ENCODE measurements around the gene ULK4.
A peak's percentile ranks its signal among the peaks of the same experiment; 100 is the strongest.

The ULK4 gene

GRCh38 chr3:41208507-41209220 lies 753.2 kb downstream of the ULK4 start:
- no peak for DNase-seq

- no peak for DNase-seq
Observed at GRCh38 chr3:41207355-41207754, 754.5 kb downstream of the ULK4 start.

GRCh38 chr3:41205591-41205990 lies 756.3 kb downstream of the ULK4 start:
- DNase-seq = no peak

- DNase-seq = no peak
Observed at GRCh38 chr3:41204369-41204768, 757.5 kb downstream of the ULK4 start.

- peak; percentile 7 to 43 for DNase-seq
Observed at GRCh38 chr3:41202834-41203345, 759.0 kb downstream of the ULK4 start.

- DNase-seq = no peak
Observed at GRCh38 chr3:41202075-41202833, 759.6 kb downstream of the ULK4 start.

GRCh38 chr3:41200669-41201021 lies 761.3 kb downstream of the ULK4 start:
- no peak for DNase-seq

GRCh38 chr3:41199866-41200668 lies 761.8 kb downstream of the ULK4 start:
- DNase-seq = no peak

- DNase-seq = peak; percentile 56 to 87
Observed at GRCh38 chr3:41198950-41199865, 762.7 kb downstream of the ULK4 start, which contains the start of gene CTNNB1. CTNNB1 (plus strand) TSS chr3:41199505; CDS start chr3:41224069, 24,564 bp downstream.

- no peak for DNase-seq
Observed at GRCh38 chr3:41198526-41198925, 763.4 kb downstream of the ULK4 start.

GRCh38 chr3:41198046-41198445 lies 763.9 kb downstream of the ULK4 start:
- no peak for DNase-seq
